Chondrocyte (in vitro differentiated cells): ENCODE measurements around the gene MAD1L1. TPM values are rescaled to one million over a fixed set of nuclear protein-coding genes. Genes with fewer than 3 reads are reported as not detected.

Experiments used
- DNase-seq: peaks from one replicate; pipeline ENCODE4 v3.0.0; 2021; ENCODE audit warnings: mixed read lengths, low spot score
- H3K27ac Mint-ChIP-seq: one replicate; pipeline ENCODE4 v1.8.0; 2021; ENCODE audit warnings: mild to moderate bottlenecking, moderate library complexity, mixed read lengths; ENCODE audit not compliant: unreplicated experiment
- H3K27me3 Mint-ChIP-seq: 2 replicates; pipeline ENCODE4 v1.8.0; 2021; ENCODE audit warnings: low read depth, mixed read lengths
- H3K36me3 Mint-ChIP-seq: 2 replicates; pipeline ENCODE4 v1.8.0; 2021; ENCODE audit warnings: low read depth, mixed read lengths
- H3K4me1 Mint-ChIP-seq: 2 replicates; pipeline ENCODE4 v1.8.0; 2021; ENCODE audit warnings: low read depth, mild to moderate bottlenecking, mixed read lengths
- H3K4me3 Mint-ChIP-seq: one replicate; pipeline ENCODE4 v1.8.0; 2021; ENCODE audit warnings: mild to moderate bottlenecking, moderate library complexity, mixed read lengths; ENCODE audit not compliant: unreplicated experiment
- H3K9me3 Mint-ChIP-seq: 2 replicates; pipeline ENCODE4 v1.8.0; 2021; ENCODE audit warnings: low read depth, mixed read lengths
- CTCF ChIP-seq: fragments of 200-600 bp; sonication (generic); IDR thresholded peaks from 2 replicates; pipeline ENCODE4 v1.5.0; 2021; ENCODE audit warnings: antibody characterized with exemption, mild to moderate bottlenecking, moderate library complexity
- total RNA-seq: library from RNA; stranded (reverse); gene quantifications from 3 replicates; pipeline ENCODE4 v1.2.1, GENCODE V29; 2021

MAD1L1 gene
- total RNA-seq, 1 donor from 2014 or later: 22.7 TPM

- peaks cover 58% of the 10 kb centered on the region for H3K4me1 Mint-ChIP-seq
- H3K27ac Mint-ChIP-seq: no peak overlapping the region
- peaks cover 7% of the 10 kb centered on the region for H3K36me3 Mint-ChIP-seq
- no peak overlapping the region for H3K4me3 Mint-ChIP-seq
- no peak for TF ChIP-seq CTCF
- H3K9me3 Mint-ChIP-seq: no peaks in the 10 kb centered on the region
- no peaks in the 10 kb centered on the region for H3K27me3 Mint-ChIP-seq
- DNase-seq: no peak
These were observed 126.3 kb downstream of the MAD1L1 start for GRCh38 chr7:2106440-2106839.

- TF ChIP-seq CTCF: no peak
- no peak overlapping the region for H3K27ac Mint-ChIP-seq
These were observed 126.8 kb downstream of the MAD1L1 start for GRCh38 chr7:2105917-2106316.

GRCh38 chr7:2105280-2105679 is 127.5 kb downstream of the MAD1L1 start:
- H3K4me3 Mint-ChIP-seq: no peak overlapping the region
- H3K36me3 Mint-ChIP-seq: peaks cover 7% of the 10 kb centered on the region
- H3K4me1 Mint-ChIP-seq: peaks cover 47% of the 10 kb centered on the region
- no peaks in the 10 kb centered on the region for H3K27me3 Mint-ChIP-seq
- no peak for TF ChIP-seq CTCF
- H3K27ac Mint-ChIP-seq: peak overlapping the region; percentile 41
- no peaks in the 10 kb centered on the region for H3K9me3 Mint-ChIP-seq
- DNase-seq: no peak

More at GRCh38 chr7:2105917-2106316, 126.8 kb downstream of the MAD1L1 start:
- Mint-ChIP-seq H3K9me3 (no peaks in the 10 kb centered on the region), H3K27me3 (no peaks in the 10 kb centered on the region), H3K4me1 (peaks cover 53% of the 10 kb centered on the region), H3K4me3 (no peak overlapping the region), H3K36me3 (peaks cover 7% of the 10 kb centered on the region)
- no peak for DNase-seq

- Mint-ChIP-seq H3K27ac (peak overlapping the region; percentile 71), H3K36me3 (peaks cover 6% of the 10 kb centered on the region), H3K4me3 (no peak overlapping the region), H3K4me1 (peaks cover 44% of the 10 kb centered on the region), H3K9me3 (no peaks in the 10 kb centered on the region), H3K27me3 (no peaks in the 10 kb centered on the region)
- DNase-seq: no peak
- TF ChIP-seq CTCF: no peak
These were observed 128.0 kb downstream of the MAD1L1 start for GRCh38 chr7:2104716-2105115.

- H3K4me3 Mint-ChIP-seq: no peak overlapping the region
- no peak for DNase-seq
- no peaks in the 10 kb centered on the region for H3K9me3 Mint-ChIP-seq
- H3K27me3 Mint-ChIP-seq: no peaks in the 10 kb centered on the region
- peaks cover 42% of the 10 kb centered on the region for H3K4me1 Mint-ChIP-seq
- peak; percentile 77 for TF ChIP-seq CTCF
- peaks cover 6% of the 10 kb centered on the region for H3K36me3 Mint-ChIP-seq
- peak overlapping the region; percentile 57 for H3K27ac Mint-ChIP-seq
These were observed 128.5 kb downstream of the MAD1L1 start for GRCh38 chr7:2104107-2104710.
